ENCODE data around the gene MCF2L.

- TF ChIP-seq, protein P1, sequence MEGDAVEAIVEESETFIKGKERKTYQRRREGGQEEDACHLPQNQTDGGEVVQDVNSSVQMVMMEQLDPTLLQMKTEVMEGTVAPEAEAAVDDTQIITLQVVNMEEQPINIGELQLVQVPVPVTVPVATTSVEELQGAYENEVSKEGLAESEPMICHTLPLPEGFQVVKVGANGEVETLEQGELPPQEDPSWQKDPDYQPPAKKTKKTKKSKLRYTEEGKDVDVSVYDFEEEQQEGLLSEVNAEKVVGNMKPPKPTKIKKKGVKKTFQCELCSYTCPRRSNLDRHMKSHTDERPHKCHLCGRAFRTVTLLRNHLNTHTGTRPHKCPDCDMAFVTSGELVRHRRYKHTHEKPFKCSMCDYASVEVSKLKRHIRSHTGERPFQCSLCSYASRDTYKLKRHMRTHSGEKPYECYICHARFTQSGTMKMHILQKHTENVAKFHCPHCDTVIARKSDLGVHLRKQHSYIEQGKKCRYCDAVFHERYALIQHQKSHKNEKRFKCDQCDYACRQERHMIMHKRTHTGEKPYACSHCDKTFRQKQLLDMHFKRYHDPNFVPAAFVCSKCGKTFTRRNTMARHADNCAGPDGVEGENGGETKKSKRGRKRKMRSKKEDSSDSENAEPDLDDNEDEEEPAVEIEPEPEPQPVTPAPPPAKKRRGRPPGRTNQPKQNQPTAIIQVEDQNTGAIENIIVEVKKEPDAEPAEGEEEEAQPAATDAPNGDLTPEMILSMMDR (conservative IDR thresholded peaks at IDR 0.05; ENCODE audit: low read length), result no peak
- TF ChIP-seq EZH2phosphoT487 (IDR thresholded peaks at IDR 0.05; ENCODE audit: borderline replicate concordance, low read depth, low read length), result no peak
Measured at GRCh38 chr13:113112893-113113845, 144.2 kb downstream of the MCF2L start.

Data from OCI-LY7 (cell line).